Liver (tissue), 3 donors: ENCODE measurements around the gene DTL.

ENCODE experiments used
- CTCF ChIP-seq: fragments of 150-350 bp; IDR thresholded peaks from 2 replicates; pipeline ENCODE4 v1.5.1; 2017; ENCODE audit warnings: improper control_type of control experiment, low read depth, low read length; ENCODE audit not compliant: missing input control
- EGR1 ChIP-seq, 2 donors: IDR thresholded peaks; 2 replicates each; pipeline ENCODE4 v1.6.1; 2016 to 2018; ENCODE audit warnings: antibody characterized with exemption in 2 of 2, low read depth in 2 of 2
- FOXA1 ChIP-seq: IDR thresholded peaks from 2 replicates; pipeline ENCODE4 v1.6.1; 2016; ENCODE audit warnings: antibody characterized with exemption
- FOXA2 ChIP-seq: IDR thresholded peaks from 2 replicates; pipeline ENCODE4 v1.6.1; 2016; ENCODE audit warnings: antibody characterized with exemption
- JUND ChIP-seq, 2 donors: IDR thresholded peaks; 2 replicates each; pipeline ENCODE4 v1.6.1; 2016; ENCODE audit warnings: antibody characterized with exemption in 2 of 2
- MAX ChIP-seq: IDR thresholded peaks from 2 replicates; pipeline ENCODE4 v1.6.1; 2016; ENCODE audit warnings: antibody characterized with exemption
- NR2F2 ChIP-seq: IDR thresholded peaks from 2 replicates; pipeline ENCODE4 v1.6.1; 2016; ENCODE audit warnings: antibody characterized with exemption
- RAD21 ChIP-seq, 2 donors: IDR thresholded peaks; 2 replicates each; pipeline ENCODE4 v1.6.1; 2016; ENCODE audit warnings: antibody characterized with exemption in 2 of 2, mild to moderate bottlenecking in 2 of 2
- REST ChIP-seq: IDR thresholded peaks from 2 replicates; pipeline ENCODE4 v1.6.1; 2016; ENCODE audit warnings: antibody characterized with exemption, mild to moderate bottlenecking
- RXRA ChIP-seq, 2 donors: IDR thresholded peaks; 2 replicates each; pipeline ENCODE4 v1.6.1; 2017 to 2018; ENCODE audit warnings: antibody characterized with exemption in 2 of 2, mild to moderate bottlenecking in 1 of 2
- SP1 ChIP-seq: IDR thresholded peaks from 2 replicates; pipeline ENCODE4 v1.6.1; 2018; ENCODE audit warnings: antibody characterized with exemption, mild to moderate bottlenecking
- TAF1 ChIP-seq: conservative IDR thresholded peaks from 2 replicates; pipeline ENCODE4 v1.6.1; 2016; ENCODE audit warnings: antibody characterized with exemption, mild to moderate bottlenecking
- YY1 ChIP-seq: IDR thresholded peaks from 2 replicates; pipeline ENCODE4 v1.6.1; 2016; ENCODE audit warnings: antibody characterized with exemption, mild to moderate bottlenecking
- TF ChIP-seq, protein P1 (sequence below): IDR thresholded peaks from 2 replicates; pipeline ENCODE4 v1.6.1; 2016; ENCODE audit warnings: antibody characterized with exemption
- donor health status: healthy.
- donor health status: healthy.

DNA sequence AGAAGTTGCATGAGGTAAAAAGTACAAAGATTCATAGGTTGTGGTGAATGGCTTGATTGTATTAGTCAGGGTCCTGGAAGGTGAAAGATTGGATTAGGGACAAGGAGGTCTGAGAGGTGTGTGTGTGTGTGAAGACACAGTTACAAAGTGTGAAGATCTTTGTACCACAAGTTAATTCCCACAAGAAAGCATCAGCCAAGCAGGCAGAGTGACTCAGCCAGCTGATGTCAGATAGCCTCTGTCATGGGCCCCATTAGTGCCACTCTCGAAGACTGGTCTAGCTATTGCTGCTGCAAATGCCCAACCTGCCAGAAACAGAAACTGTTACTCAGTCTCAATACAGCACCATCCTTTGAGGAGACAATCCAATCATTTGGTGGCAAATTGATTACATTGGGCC lies 96.5 kb downstream of the DTL start:
- TF ChIP-seq CTCF (no peak), JUND (IDR thresholded peaks at IDR 0.05) (no peak), MAX (no peak), FOXA1 (no peak), RAD21 (IDR thresholded peaks at IDR 0.05) (no peak), TAF1 (no peak), NR2F2 (no peak), REST (no peak), FOXA2 (no peak), EGR1 (IDR thresholded peaks at IDR 0.05; ENCODE audit: low read depth in 2 of 2) (no peak), YY1 (no peak), RXRA (IDR thresholded peaks at IDR 0.05) (no peak), SP1 (no peak)
- TF ChIP-seq, protein P1, sequence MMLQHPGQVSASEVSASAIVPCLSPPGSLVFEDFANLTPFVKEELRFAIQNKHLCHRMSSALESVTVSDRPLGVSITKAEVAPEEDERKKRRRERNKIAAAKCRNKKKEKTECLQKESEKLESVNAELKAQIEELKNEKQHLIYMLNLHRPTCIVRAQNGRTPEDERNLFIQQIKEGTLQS, result no peak
